22Rv1 (cell line): Measurements from ENCODE around the gene TIMM10B.

ENCODE experiments used
- H3K27ac ChIP-seq: fragments of 450-650 bp; 2 replicates; pipeline ENCODE4 v1.5.1; 2017
- ZFX ChIP-seq: fragments of 450-650 bp; IDR thresholded peaks from 2 replicates; pipeline ENCODE4 v1.6.1; 2017; ENCODE audit warnings: antibody characterized with exemption, borderline replicate concordance
- TF ChIP-seq, protein P1 (sequence below): fragments of 450-650 bp; IDR thresholded peaks from 2 replicates; pipeline ENCODE4 v1.5.1; 2017; ENCODE audit warnings: mild to moderate bottlenecking

The TIMM10B gene

DNA sequence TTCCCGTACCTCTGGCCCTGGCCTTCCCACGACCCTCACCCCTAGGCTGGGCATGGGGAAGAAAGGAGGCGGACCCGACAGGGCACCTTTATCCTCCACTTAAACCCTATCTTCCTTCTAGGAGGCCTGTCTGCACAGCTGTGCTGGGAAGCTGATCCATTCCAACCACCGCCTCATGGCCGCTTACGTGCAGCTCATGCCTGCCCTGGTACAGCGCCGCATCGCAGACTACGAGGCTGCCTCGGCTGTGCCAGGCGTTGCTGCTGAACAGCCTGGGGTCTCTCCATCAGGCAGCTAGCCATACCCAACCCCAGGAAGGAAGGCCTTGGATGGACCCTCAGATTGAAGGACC lies 599 bp downstream of the TIMM10B start:
- TF ChIP-seq, protein P1, sequence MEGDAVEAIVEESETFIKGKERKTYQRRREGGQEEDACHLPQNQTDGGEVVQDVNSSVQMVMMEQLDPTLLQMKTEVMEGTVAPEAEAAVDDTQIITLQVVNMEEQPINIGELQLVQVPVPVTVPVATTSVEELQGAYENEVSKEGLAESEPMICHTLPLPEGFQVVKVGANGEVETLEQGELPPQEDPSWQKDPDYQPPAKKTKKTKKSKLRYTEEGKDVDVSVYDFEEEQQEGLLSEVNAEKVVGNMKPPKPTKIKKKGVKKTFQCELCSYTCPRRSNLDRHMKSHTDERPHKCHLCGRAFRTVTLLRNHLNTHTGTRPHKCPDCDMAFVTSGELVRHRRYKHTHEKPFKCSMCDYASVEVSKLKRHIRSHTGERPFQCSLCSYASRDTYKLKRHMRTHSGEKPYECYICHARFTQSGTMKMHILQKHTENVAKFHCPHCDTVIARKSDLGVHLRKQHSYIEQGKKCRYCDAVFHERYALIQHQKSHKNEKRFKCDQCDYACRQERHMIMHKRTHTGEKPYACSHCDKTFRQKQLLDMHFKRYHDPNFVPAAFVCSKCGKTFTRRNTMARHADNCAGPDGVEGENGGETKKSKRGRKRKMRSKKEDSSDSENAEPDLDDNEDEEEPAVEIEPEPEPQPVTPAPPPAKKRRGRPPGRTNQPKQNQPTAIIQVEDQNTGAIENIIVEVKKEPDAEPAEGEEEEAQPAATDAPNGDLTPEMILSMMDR, result no peak
- no peak for TF ChIP-seq ZFX
- peak overlapping the region; percentile 100 for H3K27ac ChIP-seq

DNA sequence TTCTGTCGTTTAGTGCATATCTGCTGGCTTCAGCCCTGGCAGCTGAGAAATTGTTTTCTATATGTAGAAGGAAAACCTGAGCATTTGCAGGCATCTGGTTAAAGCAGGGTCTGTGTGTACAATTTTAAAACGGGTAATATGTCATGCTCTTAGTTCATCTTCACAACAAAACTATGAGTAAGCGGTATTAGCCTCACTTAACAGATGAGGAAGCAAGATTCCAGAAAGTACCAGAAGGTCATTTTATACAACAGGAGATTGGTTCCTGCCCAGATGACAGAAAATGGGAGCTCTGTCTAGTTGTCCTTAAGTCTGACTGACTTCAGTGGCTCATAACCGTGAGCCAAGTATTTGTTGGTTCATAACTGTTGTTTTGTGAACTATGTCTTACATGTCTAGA lies 1.1 kb downstream of the TIMM10B start:
- H3K27ac ChIP-seq, result peak overlapping the region; percentile 100
- TF ChIP-seq, protein P1, result no peak
- no peak for TF ChIP-seq ZFX

DNA sequence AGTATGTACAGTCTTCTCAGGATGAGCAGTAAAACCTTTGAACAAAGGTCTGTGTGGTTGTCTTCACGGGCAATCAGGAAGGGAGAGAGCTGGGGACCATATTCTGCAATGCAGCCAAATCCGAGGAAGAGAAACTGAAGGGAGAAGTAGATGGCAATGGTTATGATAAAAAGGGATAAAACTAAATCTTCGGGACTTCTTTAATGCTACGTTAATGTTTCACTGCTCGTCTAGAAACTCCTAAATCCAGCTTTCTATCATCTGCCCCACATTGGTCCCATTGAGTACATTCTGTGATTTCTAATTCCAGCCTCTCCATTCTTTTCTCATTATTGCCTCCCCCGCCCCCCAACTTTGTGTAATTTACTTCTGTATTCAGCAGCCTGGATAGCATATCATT lies 1.7 kb downstream of the TIMM10B start:
- no peak overlapping the region for H3K27ac ChIP-seq
- TF ChIP-seq ZFX, result no peak
- TF ChIP-seq, protein P1, result no peak

DNA sequence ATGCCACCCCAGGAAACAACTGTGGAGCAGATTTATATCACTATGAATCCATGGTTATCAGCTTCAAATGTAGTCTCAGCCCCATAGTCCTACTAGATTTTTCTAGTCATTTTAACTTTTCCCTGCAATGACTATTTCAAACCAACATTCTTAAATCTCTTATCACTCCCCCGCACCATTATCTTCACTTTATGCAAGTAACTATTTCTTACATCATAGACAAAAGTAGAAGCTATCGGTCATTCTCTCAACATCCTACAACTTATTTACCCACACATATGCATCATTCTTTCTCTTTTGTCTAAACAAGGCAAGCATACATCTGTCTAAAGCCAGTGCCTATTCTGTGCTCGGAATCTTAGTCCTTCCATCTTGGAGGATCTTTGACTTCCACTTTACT lies 4.4 kb downstream of the TIMM10B start:
- TF ChIP-seq ZFX, result no peak
- TF ChIP-seq, protein P1, result no peak
- H3K27ac ChIP-seq, result no peak overlapping the region

DNA sequence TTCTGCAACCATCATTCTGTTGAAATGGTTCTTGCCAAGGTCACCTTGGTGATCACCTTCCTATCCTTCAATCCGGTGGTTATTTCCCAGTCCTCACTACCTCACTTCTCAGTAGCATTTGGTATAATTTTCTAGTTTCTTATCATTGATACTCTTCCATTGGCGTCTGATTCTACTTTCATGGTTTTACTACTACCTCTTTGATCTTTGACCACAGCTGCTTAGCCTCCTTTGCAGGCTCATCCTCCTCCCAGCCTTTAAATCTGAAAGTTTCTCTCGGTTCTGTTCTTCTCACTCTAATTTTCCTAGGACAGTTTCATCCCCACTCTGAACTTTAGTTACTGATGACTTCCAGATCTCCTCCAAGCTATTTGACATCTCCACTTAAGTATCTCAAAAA lies 5.0 kb downstream of the TIMM10B start:
- no peak overlapping the region for H3K27ac ChIP-seq
- TF ChIP-seq, protein P1, result no peak
- TF ChIP-seq ZFX, result no peak

DNA sequence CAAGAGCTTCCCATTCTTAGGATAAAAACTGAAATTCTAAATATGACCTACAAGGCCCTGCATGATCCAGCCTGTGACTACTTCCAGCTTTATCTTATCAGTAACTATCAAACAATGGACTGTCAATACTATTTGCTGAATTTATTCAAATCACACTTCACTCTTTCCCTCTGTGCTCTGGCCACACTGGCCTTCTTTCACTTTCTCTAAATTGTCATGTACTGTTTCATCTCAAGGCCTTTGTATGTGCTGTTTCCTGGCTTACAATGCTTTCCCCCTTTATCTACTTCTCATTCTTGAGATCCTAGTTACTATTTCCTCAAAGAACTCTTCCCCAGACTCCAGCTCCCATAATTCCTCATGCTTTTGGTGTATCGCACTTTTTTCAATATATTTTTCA lies 5.6 kb downstream of the TIMM10B start:
- TF ChIP-seq, protein P1, result no peak
- no peak for TF ChIP-seq ZFX
- H3K27ac ChIP-seq, result no peak overlapping the region

DNA sequence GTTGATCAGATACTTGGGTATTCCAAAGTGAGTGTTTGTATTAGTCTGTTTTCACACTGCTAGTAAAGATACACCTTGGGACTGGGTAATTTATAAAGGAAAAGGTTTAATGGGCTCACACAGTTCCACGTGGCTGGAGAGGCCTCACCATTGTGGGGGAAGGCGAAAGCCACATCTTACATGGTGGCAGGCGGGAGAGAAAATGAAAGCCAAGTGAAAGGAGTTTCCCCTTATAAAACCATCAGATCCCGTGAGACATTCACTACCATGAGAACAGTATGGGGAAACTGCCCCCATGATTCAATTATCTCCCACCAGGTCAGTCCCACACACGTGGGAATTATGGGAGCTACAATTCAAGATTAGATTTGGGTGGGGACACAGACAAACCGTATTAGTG lies 7.0 kb downstream of the TIMM10B start:
- peak overlapping the region; percentile 61; the same call in 1 of the 2 replicates for H3K27ac ChIP-seq
- TF ChIP-seq ZFX, result no peak
- TF ChIP-seq, protein P1, result no peak
